Fibroblast of upper back skin (primary cell): ENCODE results near the gene PCDHGA1.
A peak's percentile ranks its signal among the peaks of the same experiment; 100 is the strongest.

Experiments
- DNase-seq: peaks from one replicate; pipeline ENCODE4 v3.0.0-alpha.2; 2013

Gene PCDHGA1

DNA sequence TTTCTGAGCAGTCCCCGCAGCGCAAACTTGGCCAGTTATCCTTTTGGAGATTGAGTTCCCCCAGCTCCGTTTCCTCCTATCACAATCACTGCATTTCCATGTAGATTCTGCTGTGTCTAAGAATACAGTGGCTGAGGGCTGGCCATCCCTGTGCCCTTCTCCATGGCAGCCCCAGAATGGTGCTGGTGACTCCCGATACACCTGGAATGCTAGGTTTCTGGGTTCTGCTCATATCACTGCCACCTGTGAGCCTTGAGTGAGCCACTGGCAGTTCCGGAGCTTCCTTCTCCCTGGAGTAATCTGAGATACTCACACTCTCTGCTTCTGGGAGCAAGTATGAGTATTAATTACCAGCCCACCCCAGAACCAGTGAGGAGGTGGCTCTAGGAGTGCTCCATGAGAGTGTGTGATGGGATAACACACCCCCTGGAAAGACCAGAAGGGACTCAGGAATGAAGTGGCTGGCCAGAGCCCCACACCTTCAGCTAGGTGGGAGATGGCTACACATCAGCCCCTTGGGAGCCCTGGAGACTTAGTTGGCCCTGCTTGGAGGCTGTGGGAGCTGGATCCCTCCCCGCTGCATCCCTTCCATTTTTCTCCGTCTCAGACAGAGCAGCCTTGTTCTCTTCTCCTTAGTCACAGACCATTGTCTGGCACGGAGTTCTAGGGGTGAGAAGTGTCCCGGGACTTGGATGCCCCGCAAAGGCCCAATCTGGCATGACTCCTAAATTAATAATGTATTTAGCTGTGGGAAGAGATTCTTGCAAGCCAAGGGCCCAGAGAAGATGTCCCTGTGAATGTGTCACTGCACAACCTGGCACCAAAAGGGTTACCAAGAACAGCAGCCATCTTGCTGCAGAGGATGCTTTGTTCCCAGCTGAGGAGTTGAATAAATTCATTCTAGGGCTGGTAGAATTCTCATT lies 163.4 kb downstream of the PCDHGA1 start:
- DNase-seq = peak; percentile 65

GRCh38 chr5:141494761-141495452 lies 164.6 kb downstream of the PCDHGA1 start:
- peak; percentile 68 for DNase-seq

- no peak for DNase-seq
Observed at GRCh38 chr5:141495453-141495811, 165.1 kb downstream of the PCDHGA1 start.

GRCh38 chr5:141496038-141496437 lies 165.7 kb downstream of the PCDHGA1 start:
- peak; percentile 96 for DNase-seq

DNA sequence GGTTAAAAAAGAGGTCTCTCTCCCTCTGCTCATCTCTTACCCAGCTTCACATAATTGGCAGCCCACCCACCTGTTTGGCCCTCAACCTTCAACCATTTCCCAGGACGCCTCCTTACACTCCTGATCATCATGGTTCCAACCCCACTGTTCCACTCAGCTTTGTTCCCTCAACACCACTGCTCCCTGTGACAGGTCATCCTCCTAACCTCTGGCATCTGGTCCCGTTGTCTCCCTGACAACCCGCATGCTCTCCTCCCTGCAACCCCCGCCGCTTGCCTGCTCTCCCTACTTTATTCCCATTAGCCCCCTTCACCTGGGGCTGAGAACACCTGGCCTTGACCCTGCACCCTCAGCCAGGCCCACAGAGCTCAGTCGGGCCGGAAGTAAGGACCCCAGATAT lies 171.4 kb downstream of the PCDHGA1 start:
- DNase-seq = no peak

DNA sequence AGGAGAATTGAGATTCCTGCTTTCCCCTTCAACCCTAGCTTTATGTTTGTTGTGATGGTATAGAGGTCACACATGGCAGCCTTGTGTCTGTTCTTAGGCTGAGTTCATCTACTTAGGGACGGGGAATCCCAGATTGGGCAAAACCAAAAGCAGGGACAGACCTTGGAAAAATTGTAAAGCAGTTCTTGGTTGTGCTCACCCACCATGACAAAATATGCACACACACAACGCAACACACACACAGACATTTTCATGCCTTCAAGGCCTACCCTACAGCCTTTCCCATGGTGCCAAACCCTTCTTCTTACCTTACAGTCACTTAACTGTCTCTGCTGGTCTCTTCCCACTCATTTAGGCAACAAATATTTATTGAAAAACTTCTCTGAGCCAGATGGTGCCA lies 173.4 kb downstream of the PCDHGA1 start:
- no peak for DNase-seq

DNA sequence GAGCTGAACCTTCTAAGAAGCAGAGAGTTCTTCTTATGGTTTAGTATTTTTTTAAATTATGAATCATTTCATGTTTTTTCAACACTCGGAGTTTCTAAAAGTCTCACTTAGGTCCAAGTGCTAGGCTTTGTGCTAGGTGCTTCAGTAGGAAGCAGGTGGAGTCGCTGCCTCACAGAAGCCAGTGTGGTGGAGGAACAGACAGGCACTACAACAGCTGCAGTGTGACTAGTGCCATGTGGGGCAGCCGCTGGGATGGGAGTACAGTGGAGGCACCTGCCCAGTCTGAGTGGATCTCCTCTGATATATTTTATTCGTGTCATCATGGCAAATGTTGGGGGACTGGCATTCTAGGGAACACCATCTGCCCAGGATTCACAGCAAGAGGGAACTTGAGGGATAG lies 173.9 kb downstream of the PCDHGA1 start:
- no peak for DNase-seq

GRCh38 chr5:141506381-141507155 lies 176.3 kb downstream of the PCDHGA1 start:
- no peak for DNase-seq

DNA sequence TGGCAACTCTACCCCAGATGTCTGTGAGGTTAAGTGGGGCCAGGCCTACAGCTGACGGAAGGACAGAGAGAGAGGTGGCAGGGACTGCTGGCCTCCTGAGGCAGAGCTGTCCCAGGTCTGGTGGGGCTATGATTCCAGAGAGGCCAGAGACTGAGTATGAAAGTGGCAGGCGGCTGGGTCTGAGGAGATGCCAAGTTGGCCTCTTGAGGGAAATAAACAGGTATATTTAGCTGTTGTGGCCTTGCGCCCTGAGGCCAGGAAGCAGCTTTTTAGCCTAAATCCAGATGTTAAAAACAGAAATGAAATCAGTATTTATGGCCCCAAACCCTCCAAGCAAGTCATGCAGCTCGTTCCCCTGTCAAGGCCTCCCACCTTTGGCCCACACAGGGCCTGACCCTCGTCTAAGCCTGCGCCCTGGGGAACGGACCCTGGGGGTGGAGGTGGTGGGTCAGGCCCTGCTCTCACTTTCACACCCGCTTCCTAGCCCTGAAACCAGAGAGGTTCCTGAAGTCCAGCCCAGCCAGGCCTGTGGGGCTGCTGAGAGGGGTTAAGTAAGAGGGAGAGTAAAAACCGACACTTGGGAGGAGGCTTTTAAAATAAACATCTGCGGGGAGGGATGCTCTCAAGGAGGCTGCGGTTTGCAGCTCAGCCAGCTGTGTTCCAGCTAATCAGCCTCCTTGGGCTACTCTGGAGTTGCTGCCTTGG lies 177.2 kb downstream of the PCDHGA1 start:
- DNase-seq = peak; percentile 89

- no peak for DNase-seq
Observed at GRCh38 chr5:141508440-141508797, 178.1 kb downstream of the PCDHGA1 start.

- DNase-seq = peak; percentile 99
Observed at GRCh38 chr5:141508798-141509611, 178.7 kb downstream of the PCDHGA1 start.

GRCh38 chr5:141510160-141510559 lies 179.8 kb downstream of the PCDHGA1 start:
- no peak for DNase-seq

GRCh38 chr5:141510850-141511601 lies 180.7 kb downstream of the PCDHGA1 start:
- DNase-seq = no peak

- DNase-seq = no peak
Observed at GRCh38 chr5:141511771-141512325, 181.5 kb downstream of the PCDHGA1 start.

- DNase-seq = peak; percentile 69
Observed at GRCh38 chr5:141512390-141512910, 182.1 kb downstream of the PCDHGA1 start.

GRCh38 chr5:141512911-141513626 lies 182.8 kb downstream of the PCDHGA1 start:
- DNase-seq = peak; percentile 50

DNA sequence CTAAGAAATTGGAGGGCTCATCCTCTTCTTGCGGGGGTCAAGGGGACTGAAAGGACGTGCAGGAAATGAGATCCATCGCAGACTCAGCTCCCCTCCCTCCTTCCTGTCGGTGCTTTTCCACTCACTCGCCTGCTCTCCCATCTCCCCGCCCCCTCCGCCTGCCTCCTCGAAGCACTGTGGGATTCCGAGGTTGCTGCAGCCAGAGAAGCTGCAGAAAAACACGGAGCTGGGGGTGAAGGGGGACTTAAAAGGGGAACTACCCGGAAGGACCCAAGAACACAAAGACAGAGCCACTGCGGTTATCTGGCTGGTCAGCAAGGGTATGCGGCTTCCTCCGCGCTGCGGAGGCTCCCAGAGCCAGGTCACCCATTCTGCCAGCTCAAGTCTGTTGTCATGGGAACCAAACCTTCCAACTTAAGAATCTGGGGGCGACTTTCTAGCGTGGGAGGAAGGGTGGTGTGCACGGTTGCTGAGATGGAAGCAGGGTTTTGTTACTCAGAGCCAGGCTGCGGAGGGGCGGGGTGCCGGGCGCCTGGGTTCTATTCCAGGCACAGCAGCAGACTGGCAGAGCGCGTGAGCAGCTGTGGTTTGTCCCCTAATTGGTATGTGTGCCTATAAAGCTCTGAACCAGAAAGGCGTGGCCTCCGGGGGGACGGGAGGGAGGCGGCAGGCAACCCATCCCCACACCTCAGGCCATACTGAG lies 183.5 kb downstream of the PCDHGA1 start:
- peak; percentile 89 for DNase-seq

GRCh38 chr5:141514330-141515133 lies 184.2 kb downstream of the PCDHGA1 start:
- peak; percentile 90 for DNase-seq
